ENCODE results near the gene ATXN7L3.

ATXN7L3 gene, protein sequence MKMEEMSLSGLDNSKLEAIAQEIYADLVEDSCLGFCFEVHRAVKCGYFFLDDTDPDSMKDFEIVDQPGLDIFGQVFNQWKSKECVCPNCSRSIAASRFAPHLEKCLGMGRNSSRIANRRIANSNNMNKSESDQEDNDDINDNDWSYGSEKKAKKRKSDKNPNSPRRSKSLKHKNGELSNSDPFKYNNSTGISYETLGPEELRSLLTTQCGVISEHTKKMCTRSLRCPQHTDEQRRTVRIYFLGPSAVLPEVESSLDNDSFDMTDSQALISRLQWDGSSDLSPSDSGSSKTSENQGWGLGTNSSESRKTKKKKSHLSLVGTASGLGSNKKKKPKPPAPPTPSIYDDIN

DNA sequence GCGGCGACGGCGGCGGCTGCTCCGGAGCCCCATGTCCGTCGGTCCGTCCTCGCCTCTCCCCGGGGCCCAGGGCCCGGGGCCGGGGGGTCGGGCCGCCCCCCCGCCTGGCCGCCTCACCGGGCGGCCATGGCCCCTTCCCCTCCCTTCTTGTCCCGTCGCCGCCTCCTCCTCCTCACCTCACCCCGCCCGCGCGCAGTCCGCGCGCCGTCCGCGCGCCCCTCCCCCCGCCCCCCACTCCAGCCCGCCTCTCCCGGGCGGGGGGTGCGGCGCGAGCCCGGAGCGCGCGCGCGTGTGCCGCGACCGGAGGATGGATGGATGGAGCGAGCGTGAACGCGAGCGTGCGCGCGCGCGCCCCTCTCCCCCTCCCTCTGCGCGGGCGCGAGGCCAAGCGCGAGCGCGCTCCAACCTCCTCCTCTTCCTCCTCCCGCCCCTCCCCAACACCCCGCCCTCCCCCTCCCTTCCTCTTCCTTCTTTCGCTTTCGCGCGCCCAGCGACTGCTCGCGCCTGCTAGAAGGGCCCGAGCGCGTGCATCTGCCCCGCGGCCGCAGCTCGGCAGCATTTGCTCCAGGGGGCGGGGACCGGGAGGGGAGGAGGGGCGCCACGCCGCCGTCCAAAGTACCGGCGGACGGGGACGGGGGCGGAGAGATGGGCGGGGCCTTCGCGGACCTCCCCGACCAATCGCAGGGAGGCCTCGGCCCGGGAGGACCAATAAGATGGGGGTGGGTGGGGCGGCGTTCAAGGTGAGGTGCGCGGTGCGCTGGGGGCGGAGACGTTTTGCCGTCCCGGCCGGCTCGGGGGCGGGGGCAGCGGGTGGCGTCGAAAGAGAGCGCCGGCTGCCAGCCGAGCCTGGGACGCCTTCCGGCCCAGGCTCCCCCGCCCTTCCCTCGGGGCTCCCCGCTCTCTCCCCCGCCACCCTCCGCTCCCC is at the start of gene ATXN7L3:
Gene ATXN7L3, minus strand, starts transcription at position 332 of the 925 bp plus-strand sequence. CDS start 1,814 bp downstream, outside the sequence.
- peak; percentile 100 for DNase-seq

DNA sequence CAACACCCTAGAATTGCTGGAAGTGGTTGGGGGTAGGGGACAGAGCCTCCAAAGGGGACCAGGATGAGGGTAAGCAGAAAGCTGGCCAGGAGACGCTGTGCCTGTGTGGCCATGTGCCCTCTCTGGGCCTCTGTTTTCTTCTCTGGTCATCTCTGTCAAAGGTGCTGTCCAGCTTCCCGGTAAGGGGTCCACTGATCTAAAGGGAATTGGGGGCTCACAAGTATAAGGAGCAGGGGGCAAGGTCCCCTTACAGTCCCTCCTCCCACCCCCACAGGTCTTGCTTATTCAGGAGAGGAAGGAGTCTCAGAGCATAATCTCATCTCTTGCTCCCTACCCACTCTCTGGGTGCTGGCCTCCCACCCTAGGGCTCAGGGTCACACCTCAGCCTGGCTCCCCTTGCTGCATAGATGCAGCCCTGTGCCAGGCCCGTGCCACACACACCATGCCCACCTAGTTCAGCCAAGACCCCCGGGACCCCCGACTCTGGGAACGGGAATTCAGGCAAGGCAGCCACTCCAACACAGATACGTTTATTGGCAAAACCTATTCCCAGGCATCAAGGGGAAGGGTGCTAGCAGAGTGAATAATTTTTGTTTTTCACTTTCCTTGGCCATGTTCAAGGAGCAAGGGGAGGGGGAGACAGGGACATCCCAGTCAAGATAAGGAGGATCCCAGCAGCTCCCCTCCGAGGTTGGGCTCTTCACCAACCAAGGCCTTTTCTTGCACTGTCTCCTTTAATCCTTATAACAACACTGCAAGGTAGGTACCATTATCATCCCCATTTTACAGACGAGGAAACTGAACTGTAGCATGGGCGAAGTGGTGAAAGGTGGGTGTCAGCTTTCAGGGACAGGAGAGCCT is 48.4 kb upstream of the ATXN7L3 start:
- DNase-seq = no peak

DNA sequence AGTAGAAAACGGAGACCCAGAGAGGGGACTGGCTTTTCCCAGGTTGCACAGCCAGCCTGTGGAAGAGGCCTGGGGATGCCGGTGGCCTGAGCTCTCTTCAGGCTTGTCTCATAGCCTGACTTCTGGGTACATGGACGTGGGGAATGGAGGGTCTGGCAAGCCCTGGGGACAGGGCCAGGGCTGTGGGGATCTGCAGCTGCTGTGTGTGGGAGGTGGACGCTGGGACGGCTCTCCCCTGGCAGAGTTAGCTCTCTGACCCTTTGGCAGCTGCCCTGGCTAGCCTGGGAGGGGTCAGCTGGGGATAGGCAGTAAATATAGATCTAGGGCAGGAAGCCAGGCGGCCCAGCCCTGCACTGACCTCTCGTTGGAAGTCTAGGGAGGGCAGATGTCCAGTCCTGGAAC is 47.8 kb upstream of the ATXN7L3 start:
- DNase-seq = no peak

DNA sequence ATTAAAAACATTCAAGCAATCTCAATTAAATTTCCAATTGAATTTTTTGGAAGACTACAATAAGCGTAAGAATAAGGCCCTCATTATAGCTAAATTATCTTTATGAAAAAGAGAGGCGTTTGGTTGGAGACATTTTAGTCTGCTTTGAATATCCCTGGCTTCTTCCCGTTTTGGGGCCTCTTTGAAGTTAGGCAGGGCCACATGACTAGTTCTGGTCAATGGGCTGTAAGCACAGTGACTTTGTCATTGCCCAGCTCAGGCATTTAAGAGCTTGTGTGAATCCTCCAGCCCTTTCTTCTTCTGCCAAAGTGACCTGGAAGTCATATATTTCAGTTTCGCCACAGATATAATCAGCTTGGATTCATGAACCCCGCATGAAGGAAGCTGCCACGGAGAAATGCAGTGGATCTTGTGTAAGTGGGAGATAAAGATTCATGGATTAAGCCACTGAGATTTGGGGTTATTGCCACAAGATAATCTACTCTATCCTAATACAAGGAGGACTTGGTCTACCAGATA is 41.5 kb upstream of the ATXN7L3 start:
- DNase-seq = no peak

DNA sequence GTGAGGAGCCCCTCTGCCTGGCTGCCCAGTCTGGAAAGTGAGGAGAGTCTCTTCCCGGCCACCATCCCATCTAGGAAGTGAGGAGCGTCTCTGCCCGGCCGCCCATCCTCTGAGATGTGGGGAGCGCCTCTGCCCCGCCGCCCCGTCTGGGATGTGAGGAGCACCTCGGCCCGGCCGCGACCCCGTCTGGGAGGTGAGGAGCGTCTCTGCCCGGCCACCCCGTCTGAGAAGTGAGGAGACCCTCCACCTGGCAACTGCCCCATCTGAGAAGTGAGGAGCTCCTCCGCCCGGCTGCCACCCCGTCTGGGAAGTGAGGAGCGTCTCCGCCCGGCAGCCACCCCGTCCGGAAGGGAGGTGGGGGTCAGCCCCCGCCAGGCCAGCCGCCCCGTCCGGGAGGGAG is 38.2 kb upstream of the ATXN7L3 start:
- peak; percentile 34 for DNase-seq

DNA sequence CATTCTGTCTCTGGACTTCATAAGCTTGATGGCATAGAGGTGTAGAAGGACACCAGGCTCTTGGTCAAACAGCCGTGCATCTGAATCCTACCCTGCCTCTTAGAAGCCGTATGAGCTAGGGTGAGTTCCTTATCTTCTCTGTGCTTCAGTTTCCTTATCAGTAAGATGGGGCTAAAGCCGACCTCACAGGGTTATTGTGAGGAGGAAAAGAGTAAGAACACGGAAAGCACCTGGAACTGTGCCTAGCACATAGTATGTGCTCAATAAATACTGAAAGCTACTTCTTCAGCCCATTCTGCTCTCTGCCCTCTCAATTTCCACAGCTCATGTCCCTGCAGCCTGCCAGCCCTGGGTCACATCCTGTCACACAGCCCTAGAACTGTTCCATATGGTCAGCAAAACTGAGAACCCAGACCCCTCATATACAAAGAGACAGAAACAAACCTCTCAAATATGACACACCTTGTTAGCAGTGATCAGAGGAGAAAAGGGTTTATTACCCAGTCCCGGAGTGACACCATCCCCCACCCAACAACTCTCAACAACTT is 36.8 kb upstream of the ATXN7L3 start:
- no peak for DNase-seq

DNA sequence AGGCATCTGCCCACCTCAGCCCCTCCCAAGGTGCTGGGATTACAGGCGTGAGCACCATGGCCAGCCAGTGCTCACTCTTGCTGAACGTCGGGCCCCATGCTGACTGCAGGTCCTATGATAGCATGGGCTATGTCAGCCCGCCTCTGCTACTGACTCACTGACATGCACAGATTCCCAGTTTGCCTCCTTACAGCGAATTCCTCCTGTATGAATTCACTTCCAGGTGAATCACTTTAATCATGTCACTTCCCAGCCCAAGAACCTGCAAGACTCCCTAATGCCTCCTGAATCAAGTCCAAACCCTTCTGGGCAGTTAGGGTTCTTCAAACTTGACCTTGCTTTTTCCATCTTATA is 35.9 kb upstream of the ATXN7L3 start:
- DNase-seq = no peak

DNA sequence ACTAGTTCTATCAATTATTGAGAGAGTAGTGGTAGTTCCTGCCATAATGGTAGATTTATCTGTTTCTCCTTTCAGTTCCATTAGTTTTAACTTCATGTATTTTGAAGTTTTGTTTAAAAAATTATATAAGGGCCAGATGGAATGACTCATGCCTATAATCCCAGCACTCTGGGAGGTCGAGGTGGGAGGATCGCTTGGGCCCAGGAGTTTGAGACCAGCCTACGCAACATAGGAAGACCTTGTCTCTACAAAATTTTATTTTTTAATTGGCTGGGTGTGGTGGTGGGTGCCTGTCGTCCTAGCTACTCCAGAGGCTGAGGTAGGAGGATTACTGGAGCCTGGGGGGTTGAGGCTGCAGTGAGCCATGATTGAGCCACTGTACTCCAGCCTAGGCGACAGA is 33.9 kb upstream of the ATXN7L3 start:
- no peak for DNase-seq

DNA sequence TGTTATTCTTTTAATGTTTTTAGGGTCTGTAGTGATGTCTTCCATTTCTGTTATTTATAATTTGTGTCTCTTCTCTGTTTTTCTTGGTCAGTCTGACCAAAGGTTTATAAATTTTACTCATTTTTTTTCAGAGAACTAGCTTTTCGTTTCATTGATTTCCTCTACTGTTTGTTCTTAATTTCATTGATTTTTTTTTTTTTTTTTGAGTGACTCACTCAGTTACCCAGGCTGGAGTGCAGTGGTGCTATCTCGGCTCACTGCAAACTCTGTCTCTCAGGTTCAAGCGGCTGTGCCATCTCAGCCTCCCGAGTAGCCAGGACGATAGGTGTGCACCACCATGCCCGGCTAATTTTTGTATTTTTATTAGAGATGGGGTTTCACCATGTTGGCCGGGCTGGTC is 32.4 kb upstream of the ATXN7L3 start:
- no peak for DNase-seq

DNA sequence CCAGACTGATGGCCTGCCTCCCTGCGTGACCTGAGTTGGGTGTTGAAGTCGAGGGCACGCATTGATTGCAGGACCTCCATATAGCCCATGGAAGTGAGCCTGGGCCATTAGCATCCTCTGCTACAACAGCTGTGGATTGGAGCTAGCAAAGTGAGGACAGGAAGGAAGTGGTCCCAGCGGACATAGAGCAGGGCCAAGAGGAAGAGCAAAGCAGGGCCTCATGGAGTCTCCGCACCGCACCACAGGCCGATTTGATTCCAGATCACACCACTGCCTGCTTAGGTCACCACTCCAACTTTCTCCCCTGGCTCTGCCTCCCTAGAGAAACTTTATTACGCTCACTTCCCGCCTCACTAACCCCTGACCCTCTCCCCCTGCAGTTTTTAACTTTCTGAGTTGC is 30.5 kb upstream of the ATXN7L3 start:
- no peak for DNase-seq

DNA sequence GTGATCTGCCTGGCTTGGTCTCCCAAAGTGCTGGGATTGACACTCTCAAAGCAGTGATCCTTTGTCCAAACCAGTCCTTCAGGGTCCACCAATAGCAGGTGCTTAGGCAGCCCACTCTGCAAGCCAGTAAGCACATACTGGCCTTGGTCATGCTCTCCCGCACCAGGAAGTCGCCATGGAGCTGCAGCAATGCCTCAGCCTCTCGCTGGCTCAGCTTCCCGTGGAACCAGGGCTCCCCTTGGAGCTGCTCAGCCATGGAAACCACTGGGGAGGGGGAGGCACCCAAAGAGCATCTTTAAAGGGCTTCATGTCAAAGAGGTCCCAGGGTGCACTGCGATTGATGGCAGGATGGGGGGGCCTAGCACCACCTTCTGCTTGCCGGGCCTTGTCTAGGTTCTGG is 29.4 kb upstream of the ATXN7L3 start:
- no peak for DNase-seq

DNA sequence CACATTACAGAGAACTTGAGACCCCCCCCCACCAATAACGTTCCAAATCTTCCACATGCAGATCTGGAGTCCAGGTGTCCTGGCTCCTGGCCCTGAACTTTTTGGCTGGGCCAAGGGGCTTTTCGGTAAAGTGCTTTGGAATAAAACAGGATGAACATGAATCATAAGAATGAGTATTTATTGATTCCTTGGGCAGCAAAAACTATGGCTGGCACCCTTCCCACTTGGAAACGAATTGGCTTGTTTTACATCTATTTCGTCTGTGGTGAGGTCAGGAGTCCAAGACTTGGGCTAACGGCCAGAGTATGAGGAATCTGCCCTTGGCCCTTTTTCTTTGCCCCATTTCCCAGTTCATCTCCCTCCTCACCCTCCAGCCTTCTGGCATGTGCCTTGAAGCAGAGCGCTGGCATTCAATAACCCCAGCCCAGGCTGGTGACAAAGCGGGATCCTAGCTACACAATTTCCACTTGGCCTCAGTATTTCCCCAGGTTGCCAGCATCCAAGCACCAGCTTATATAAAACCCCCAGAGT is 23.9 kb upstream of the ATXN7L3 start:
- no peak for DNase-seq

DNA sequence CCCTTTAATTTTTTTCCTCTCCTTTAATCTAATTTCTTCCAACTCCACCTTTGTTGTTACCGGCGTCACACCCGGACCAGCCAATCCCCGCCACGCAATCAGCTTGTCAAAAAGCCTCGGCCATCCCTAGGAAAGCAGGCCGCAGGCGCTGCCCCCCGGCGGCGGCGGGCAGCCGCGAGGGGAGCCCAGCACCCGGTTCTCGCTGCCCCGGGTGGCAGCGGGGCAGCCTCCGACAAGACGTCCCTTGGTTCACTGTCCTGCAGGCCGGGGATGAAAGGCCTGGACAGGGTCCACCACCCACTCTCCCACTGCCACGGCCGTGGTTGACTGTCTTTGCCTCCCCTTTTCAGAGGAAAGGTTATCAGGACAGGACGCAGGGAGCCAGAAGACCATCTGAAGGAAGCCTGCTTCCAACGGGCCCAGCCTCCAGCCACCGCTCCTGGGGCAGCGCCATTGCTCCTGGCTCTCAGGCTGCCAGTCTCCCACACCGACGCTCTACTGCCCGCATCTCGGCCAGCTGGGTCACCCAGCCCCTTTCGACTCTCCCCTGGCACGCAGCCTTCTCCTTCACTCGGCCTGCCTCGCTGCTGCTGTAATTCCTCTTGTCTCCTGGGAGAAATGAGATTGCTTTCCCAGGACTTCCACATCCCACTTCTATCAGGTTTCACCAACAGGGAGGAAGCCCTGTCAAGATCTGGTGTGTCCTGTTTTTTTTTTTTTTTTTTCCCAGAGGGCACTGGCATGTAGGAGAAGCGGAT is 22.6 kb upstream of the ATXN7L3 start:
- DNase-seq = peak; percentile 76

DNA sequence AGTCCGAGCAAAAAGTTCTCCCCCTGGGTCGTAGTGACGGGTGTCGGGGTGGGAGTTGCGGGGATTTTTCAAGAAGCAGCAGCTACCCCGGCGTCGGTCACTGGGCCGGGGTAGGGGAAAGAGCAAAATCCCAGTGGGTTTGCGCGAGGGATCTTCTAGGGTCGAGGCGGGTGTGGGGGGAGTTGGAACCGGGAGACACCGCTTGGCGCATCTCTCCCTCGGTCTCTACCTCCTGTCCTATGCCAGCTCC is 22.1 kb upstream of the ATXN7L3 start:
- no peak for DNase-seq

DNA sequence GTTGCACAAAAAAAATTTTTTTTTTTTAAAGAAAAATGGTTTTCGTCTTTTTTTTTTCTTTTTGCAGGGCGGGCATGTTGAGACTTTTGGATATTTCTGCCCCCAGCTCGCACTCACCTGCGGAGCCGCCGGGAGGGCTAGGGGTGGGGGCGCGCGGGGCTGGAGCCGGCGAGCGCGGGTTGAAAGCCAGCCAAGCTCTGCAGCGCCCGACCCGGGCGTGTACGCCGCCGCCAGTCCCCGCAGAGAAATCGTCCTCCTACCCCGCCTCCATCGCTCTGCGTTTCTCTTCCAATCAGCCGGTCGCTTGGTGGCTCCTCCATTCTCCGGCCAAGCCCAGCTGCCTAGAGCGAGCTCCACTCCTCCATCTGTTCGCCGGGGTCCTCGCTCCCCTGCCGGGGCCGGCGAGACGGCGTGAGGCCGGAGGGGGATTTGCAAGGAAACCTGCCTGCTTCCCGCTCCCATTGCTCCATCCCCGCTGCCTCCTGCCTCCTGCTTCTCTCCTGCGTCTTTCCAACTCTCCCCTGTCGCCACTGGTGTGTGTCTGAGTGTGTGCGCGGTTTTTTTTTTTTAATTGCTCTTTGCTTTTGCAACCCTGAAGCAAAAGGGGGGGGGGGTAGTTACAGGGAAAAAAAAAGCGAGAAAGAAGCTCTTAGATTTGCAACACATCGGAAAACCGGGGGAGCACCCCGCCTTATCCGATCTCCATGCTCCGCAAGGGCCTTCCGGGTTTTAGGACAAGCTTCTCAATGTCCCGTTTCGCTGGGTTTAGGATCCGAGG is 21.6 kb upstream of the ATXN7L3 start:
- DNase-seq = peak; percentile 91

DNA sequence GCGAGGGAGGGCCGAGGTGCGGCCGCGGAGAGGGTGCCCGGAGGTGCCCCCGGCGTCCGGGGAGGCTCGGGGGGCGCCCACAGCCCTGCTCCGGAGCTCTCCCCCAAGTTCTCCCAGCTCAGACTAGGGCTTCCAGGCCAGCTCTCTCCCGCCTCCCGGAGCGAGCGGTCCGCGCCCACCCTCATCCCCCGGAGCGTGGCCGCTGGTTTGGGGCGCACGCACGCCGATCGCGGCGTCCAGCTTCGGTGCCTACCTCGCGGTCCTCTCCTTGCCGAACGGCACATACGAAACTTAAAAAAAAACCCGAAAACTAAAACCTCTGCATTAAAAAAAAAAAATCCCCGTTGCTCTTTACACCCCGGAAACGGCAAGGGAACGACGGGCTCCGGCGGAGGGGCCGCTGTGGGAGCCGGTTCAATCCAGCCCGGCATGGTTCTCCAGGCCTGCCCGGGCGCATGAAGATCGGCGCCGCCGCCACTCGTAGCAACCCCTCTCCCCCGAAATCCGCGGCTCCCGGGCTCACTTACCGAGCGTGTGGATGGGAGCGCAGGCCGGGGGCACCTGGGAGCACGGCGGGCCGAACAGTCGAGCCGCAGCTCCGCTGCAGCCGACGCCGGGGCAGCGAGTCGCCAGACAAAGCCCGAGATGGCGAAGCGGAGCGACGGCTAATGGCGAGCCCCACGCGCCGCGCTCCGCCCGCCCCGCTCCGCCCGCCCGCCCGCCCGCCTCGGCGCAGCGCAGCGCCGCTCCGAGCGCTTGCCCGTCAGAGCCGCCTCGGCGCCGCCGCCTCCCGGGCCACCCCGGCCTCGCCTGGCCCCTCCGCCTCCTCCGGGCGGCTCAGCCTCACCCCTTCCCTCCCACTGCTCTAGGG is 20.8 kb upstream of the ATXN7L3 start:
- DNase-seq = peak; percentile 85

DNA sequence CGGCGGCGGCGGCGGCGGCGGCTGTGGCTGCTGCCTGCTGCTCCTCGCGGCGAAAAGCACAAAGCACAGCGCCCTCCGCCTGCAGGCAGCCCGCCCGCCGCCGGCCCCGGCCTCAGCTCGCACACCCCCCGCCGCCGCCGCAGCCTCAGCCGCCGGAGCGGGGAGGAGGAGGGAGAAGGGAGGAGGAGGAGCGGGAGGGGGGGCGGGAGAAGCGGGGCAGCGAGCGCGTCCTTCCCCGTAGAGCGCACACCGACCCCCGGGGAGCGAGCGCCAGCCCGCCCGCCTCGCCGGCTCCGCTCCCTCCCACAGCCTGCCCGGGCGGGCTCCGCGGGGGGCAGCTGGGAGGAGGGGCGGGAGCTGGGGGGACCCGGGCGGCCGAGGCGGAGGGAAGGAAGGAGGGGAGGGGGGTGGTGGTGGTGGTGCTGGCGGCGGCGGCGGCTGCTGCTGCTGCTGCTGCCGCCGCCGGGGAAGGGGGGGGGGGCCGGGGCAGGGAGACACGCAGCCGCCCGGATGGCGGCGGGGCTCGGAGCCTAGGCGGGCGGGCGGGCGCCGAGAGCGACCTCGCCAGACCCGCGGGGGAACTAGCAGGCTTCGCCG is 20.0 kb upstream of the ATXN7L3 start, which contains the start of gene UBTF:
Gene UBTF, minus strand, starts transcription at position 60 of the 597 bp plus-strand sequence. CDS start 1,446 bp downstream, outside the sequence.
- peak; percentile 86 for DNase-seq

DNA sequence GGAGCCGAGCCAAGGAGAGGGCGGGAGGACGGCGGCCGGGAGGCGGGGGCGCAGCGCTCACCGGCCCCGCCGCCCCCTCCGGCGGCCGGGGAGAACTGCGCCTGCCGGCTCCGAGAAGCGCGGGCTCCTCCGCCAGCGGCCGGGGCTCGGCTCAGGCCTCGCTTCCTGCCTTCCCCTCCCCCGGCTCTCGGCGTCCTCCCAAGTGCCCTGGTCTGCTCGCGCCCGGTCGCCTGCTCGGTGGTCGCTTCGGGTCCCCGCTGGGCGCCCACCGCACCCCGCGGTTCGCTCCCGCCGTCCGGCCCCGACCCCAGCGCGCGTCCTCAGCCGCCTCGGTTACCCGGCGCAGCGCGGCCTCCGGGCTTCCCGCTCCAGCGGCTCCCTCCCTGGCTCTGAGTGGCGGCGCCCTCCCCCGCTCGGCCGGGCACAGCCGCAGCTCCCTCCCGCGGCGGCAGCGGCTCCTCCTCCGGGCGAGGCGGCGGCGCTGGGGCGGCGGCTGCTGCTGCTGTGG is 19.5 kb upstream of the ATXN7L3 start:
- peak; percentile 92 for DNase-seq

Data from DMS53 (cell line).